Measurements from ENCODE around the gene CTNNA2.

The CTNNA2 gene

GRCh38 chr2:80515964-80516363, 1003.1 kb downstream of the CTNNA2 start:
- DNase-seq = no peak
- Histone ChIP-seq H3K9me3 (ENCODE audit: severe bottlenecking) (no peaks in the 10 kb centered on the region), H3K36me3 (no peaks in the 10 kb centered on the region), H3K27ac (no peak overlapping the region), H3K4me3 (ENCODE audit: low read depth, low read length) (no peak overlapping the region), H3K27me3 (ENCODE audit: insufficient read depth, low read depth, severe bottlenecking) (no peaks in the 10 kb centered on the region)
- TF ChIP-seq CTCF (IDR thresholded peaks at IDR 0.05; ENCODE audit: low read depth, low read length) = no peak

GRCh38 chr2:80517316-80517715, 1004.5 kb downstream of the CTNNA2 start:
- H3K27ac ChIP-seq = no peak overlapping the region
- no peaks in the 10 kb centered on the region for H3K9me3 ChIP-seq (ENCODE audit: severe bottlenecking)
- no peaks in the 10 kb centered on the region for H3K27me3 ChIP-seq (ENCODE audit: insufficient read depth, low read depth, severe bottlenecking)
- no peak for TF ChIP-seq CTCF (IDR thresholded peaks at IDR 0.05; ENCODE audit: low read depth, low read length)
- no peak overlapping the region for H3K4me3 ChIP-seq (ENCODE audit: low read depth, low read length)
- DNase-seq = no peak
- H3K36me3 ChIP-seq = no peaks in the 10 kb centered on the region

GRCh38 chr2:80519121-80519643, 1006.3 kb downstream of the CTNNA2 start:
- H3K9me3 ChIP-seq (ENCODE audit: severe bottlenecking) = no peaks in the 10 kb centered on the region
- no peaks in the 10 kb centered on the region for H3K36me3 ChIP-seq
- no peak overlapping the region for H3K4me3 ChIP-seq (ENCODE audit: low read depth, low read length)
- TF ChIP-seq CTCF (IDR thresholded peaks at IDR 0.05; ENCODE audit: low read depth, low read length) = no peak
- DNase-seq = no peak
- H3K27me3 ChIP-seq (ENCODE audit: insufficient read depth, low read depth, severe bottlenecking) = no peaks in the 10 kb centered on the region
- no peak overlapping the region for H3K27ac ChIP-seq

- Histone ChIP-seq H3K27ac (no peak overlapping the region), H3K9me3 (ENCODE audit: severe bottlenecking) (no peaks in the 10 kb centered on the region), H3K36me3 (no peaks in the 10 kb centered on the region), H3K4me3 (ENCODE audit: low read depth, low read length) (no peak overlapping the region), H3K27me3 (ENCODE audit: insufficient read depth, low read depth, severe bottlenecking) (no peaks in the 10 kb centered on the region)
- TF ChIP-seq CTCF (IDR thresholded peaks at IDR 0.05; ENCODE audit: low read depth, low read length) = no peak
- DNase-seq = no peak
Measured at GRCh38 chr2:80519699-80520291, 1006.9 kb downstream of the CTNNA2 start.

GRCh38 chr2:80525152-80525551, 1012.3 kb downstream of the CTNNA2 start:
- no peak for DNase-seq
- no peak for TF ChIP-seq CTCF (IDR thresholded peaks at IDR 0.05; ENCODE audit: low read depth, low read length)

GRCh38 chr2:80527119-80527518, 1014.3 kb downstream of the CTNNA2 start:
- Histone ChIP-seq H3K9me3 (ENCODE audit: severe bottlenecking) (no peaks in the 10 kb centered on the region), H3K4me3 (ENCODE audit: low read depth, low read length) (no peak overlapping the region), H3K27ac (no peak overlapping the region), H3K36me3 (no peaks in the 10 kb centered on the region), H3K27me3 (ENCODE audit: insufficient read depth, low read depth, severe bottlenecking) (no peaks in the 10 kb centered on the region)
- no peak for TF ChIP-seq CTCF (IDR thresholded peaks at IDR 0.05; ENCODE audit: low read depth, low read length)
- no peak for DNase-seq

More at GRCh38 chr2:80525152-80525551, 1012.3 kb downstream of the CTNNA2 start:
- H3K36me3 ChIP-seq = no peaks in the 10 kb centered on the region
- H3K4me3 ChIP-seq (ENCODE audit: low read depth, low read length) = no peak overlapping the region
- no peak overlapping the region for H3K27ac ChIP-seq
- no peaks in the 10 kb centered on the region for H3K9me3 ChIP-seq (ENCODE audit: severe bottlenecking)
- H3K27me3 ChIP-seq (ENCODE audit: insufficient read depth, low read depth, severe bottlenecking) = no peaks in the 10 kb centered on the region
